ENCODE measurements around the gene FAM81A.
"Not testable (repeated sequence)": the region's sequence is repeated elsewhere in the genome, so short reads cannot be mapped to it uniquely, and the experiment has no call there.

Gene FAM81A

DNA sequence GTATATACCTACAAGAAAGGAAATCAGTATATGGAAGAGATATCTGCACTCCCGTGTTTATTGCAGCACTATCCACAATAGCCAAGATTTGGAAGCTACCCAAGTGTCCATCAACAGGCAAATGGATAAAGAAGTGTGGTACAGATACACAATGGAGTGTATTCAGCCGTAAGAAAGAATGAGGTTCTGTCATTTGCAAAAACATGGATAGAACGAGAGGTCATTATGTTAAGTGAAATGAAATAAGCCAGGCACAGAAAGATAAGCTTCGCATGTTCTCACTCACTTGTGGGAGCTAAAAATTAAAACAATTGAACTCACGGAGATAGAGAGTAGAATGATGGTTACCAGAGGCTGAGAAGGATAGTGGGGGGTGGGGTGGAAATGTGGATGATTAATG lies 53.1 kb downstream of the FAM81A start:
- DNase-seq, result no peak

- DNase-seq, result peak; percentile 8 to 47 (median 35)
These were observed 54.7 kb downstream of the FAM81A start for GRCh38 chr15:59492389-59493377.

DNA sequence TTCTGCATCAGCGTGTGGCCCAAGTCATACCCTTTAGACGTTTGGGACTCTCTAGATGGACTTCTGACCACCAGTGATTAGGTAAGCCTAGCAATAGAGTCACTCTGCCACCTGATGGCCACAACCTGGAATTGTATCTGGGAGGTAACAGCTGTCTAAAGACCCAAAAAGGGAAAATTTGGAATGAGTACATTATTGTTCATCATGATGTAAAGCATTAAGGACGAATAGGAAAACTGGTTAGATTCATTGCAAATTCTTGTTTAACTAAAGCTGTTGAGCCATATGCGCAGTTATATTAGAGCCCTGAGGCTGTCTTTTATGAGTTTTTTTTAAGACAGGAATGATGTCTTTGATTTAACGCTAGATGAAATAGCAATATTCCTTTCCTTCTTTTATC lies 63.6 kb downstream of the FAM81A start:
- DNase-seq, result no peak

DNA sequence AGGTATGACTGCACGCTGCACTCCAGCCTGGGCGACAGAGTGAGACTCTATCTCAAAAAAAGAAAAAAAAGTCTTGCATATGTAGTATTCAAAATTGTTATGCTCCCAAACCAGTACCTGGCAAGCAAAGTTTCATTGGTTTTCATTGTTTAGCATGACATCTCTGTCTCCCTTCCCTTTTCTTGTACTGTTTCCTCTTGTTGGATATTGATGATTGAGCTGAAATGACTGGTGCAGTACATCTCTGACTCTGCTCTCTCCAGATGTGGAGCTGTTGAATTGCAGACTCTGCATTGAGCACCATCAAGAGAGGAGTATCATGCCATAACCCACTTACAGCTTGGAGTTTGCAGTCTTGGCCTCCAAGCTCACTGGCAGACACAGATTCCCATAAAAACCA lies 77.2 kb downstream of the FAM81A start:
- no peak for DNase-seq

DNA sequence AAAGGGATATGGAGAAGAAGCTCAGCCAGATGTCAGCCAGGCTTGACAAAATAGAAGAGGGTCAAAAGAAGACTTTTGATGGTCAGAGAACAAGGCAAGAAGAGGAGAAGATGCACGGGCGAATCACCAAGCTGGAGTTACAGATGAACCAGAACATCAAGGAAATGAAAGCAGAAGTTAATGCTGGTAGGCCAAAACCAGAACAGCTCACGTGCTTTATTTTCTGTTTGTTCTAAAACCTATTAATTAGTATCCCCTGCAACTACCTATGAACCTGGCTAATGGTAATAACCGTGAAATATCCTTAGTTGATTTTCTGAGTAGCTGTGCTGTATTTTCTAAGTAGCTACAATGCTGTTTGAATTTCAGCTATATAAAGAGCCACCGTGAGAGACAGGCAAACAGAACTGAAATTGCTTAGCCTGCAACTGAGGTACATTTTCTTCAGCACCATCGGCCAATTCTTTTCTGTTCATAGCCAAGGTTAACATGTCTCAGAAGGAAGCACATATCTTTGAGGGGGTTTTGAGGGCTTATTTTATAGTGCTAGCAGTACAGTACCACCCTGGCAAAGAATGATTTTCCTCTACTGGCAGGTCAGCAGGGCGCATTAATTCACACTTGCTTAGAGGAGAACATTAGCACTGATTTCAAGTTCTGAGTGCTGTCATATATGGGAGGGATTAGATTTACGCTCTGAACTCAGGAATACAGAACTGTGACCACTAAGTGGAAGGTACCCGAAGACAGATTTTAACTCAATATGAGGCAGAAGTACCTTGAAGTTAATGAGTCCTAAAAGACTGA lies 78.9 kb downstream of the FAM81A start:
- DNase-seq, result no peak

- no peak for DNase-seq
These were observed 81.3 kb downstream of the FAM81A start for GRCh38 chr15:59519329-59519728.

DNA sequence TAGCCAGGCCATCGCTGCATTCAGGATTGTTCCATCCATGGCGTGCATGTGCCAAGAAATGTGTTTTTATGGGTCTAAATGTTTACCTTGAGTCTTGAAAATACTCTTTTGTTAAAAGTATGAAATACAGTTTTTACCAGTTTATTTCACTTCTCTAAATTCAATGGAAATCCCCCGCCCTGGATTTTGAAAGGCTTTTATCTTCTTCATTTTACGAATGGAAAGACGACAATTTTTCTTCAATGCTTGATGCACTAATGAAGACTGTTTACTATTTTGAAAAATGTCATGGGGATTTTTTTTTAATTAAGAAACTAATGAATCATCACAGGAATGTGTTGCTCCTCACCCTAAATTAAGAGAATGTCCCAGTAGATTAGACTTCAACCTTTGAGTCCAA lies 83.5 kb downstream of the FAM81A start:
- DNase-seq, result no peak

DNA sequence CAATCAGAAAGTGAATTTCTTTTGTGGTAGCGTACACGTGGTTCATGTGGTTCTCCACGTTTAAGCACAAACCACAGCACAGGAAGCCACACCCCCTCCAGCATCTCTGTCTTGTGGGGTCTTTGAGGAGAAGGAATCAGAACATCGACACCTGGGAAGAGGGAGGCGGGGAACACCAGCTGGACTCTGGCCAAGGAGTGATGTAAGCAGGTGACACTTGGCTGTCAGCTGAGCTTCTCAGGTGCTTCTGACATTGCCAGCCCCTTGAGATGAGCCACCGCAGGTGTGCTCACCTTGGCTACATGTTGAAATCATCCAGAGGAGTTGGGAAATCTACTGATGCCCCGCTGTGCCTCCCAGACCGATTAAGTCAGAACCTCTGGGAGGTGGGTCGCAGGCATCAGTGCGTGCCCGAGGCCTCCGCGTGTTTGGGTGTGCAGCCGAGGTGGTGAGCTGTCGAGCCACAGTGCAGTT lies 85.0 kb downstream of the FAM81A start:
- DNase-seq, result peak in 3 of 5 donors; percentile 3 to 18 (median 16)

DNA sequence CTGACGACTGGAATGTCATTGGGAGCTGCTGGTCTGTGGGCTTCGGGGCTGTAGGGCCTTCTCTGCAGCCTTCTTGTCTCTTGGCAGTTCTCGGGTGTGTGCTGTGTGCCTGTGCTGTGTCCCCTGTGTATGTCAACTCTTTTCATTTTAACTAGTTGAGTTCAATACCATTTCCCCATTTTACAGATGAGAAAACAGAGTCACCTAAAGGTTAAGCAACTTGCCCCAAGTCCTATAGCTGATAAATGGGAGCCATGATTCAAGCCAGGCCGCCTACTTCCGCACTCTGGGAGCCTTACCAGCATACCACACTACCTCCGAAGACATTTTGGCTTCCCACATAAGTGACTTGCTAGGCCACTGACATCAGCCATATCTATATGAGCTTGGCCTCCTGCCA lies 85.7 kb downstream of the FAM81A start:
- no peak for DNase-seq

DNA sequence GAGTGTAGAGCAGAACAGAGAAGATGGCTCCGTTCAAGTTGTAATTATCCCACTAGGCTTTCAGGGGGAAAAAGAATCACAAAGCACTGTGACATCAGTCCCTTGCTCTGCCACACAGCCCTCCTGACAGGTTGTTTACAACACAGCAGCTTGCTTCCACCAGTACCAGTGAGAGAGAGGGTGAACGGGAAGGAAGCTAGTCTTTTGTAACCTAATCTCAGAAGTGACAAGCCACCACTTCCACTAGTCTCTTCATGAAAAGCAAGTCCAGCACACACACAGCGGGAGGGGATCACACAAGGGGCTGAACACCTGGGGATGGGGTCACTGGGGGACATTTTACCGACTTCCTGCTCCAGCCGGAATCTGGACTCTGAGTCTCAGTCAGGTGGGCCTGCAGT lies 86.3 kb downstream of the FAM81A start:
- DNase-seq, result peak in 1 of 5 donors; percentile 17

- not testable (repeated sequence) for DNase-seq
These were observed 88.5 kb downstream of the FAM81A start for GRCh38 chr15:59526466-59526865.

- DNase-seq, result no peak
These were observed 90.4 kb downstream of the FAM81A start for GRCh38 chr15:59528429-59528828.

- DNase-seq, result peak; percentile 30 to 64 (median 44)
These were observed 91.0 kb downstream of the FAM81A start for GRCh38 chr15:59528961-59529402.

- DNase-seq, result no peak
These were observed 93.2 kb downstream of the FAM81A start for GRCh38 chr15:59531066-59531675.

- peak in 1 of 5 donors; percentile 42 for DNase-seq
These were observed 94.9 kb downstream of the FAM81A start for GRCh38 chr15:59532770-59533379.

- DNase-seq, result no peak
These were observed 98.6 kb downstream of the FAM81A start for GRCh38 chr15:59536553-59536952.

GRCh38 chr15:59537403-59537802 lies 99.4 kb downstream of the FAM81A start:
- no peak for DNase-seq

DNA sequence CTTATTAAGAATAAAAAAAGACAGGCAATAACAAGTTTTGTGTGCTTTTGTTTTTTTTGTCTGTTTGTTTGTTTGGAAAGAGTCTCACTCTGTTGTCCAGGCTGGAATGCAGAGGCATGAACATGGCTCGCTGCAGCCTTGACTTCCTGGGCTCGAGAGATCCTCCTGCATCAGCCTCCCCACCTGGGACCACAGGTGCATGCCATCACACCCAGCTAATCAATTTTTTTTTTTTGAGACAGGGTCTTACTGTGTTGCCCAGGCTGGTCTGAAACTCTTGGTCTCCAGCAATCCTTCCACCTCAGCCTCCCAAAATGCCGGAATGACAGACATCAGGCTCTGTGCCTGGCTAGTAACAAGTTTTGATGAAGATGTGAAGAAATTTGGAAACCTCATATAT lies 100.5 kb downstream of the FAM81A start:
- no peak for DNase-seq

DNA sequence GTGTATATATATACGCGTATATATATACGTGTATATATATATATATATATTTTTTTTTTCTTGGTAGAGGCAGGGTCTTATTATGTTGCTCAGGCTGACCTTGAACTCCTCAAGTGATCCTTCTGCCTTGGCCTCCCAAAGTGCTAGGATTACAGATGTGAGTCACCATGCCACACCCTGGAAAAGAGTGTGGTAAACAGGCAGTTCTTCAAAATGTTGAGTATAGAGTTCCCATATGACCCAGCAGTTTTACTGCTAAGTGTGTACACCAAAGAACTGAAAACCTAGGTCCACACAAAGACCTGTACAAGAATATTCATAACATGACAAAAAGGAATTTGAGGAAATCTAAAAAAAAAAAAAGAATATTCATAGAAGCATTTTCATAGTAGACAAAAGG lies 101.8 kb downstream of the FAM81A start:
- DNase-seq, result no peak

- DNase-seq, result no peak
These were observed 102.7 kb downstream of the FAM81A start for GRCh38 chr15:59540654-59541053.

DNA sequence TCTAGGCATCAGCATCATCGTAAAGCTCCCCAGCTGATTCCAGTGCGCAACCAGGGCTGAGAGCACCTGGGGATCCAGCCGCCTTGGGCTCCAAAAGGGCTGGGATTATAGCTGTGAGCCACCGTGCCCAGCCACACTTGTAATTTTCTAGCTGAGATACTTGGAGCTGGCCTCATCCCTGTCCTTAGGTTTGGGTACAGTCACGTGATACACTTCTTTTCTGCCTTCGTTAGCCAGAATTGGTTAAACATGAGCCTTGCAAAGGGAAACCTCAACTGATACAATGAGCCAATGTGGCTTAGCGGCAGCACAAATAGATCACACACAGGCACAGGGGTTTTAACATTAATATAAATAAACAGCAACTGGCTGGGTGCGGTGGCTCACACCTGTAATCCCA lies 103.8 kb downstream of the FAM81A start:
- no peak for DNase-seq
